Measurements from ENCODE around the gene WNT9A.

DNA sequence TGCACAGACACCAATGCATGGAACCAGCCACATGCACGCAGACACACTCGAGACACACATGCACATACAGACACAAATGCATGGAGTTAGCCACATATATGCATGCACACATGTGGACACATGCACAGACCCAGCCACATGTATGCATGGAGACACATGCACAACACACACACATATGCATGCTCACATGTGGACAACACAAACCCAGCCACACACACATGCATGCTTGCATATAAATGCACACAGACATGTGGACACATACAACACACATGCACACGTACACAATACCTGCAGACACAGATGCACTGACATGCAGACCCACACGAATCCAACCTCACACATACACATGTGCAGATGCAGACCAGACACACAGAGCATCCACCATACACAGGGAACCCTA is 31.1 kb downstream of the WNT9A start:
- TF ChIP-seq, protein P1, sequence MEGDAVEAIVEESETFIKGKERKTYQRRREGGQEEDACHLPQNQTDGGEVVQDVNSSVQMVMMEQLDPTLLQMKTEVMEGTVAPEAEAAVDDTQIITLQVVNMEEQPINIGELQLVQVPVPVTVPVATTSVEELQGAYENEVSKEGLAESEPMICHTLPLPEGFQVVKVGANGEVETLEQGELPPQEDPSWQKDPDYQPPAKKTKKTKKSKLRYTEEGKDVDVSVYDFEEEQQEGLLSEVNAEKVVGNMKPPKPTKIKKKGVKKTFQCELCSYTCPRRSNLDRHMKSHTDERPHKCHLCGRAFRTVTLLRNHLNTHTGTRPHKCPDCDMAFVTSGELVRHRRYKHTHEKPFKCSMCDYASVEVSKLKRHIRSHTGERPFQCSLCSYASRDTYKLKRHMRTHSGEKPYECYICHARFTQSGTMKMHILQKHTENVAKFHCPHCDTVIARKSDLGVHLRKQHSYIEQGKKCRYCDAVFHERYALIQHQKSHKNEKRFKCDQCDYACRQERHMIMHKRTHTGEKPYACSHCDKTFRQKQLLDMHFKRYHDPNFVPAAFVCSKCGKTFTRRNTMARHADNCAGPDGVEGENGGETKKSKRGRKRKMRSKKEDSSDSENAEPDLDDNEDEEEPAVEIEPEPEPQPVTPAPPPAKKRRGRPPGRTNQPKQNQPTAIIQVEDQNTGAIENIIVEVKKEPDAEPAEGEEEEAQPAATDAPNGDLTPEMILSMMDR (IDR thresholded peaks at IDR 0.05; ENCODE audit: low read depth, low read length, poor library complexity, severe bottlenecking) = no peak
- no peak for TF ChIP-seq EZH2phosphoT487 (IDR thresholded peaks at IDR 0.05; ENCODE audit: borderline replicate concordance, low read length)
